ENCODE results near the gene APOBEC3B.
A peak's percentile ranks its signal among the peaks of the same experiment; 100 is the strongest.
"Not testable (repeated sequence)": the region's sequence is repeated elsewhere in the genome, so short reads cannot be mapped to it uniquely, and the experiment has no call there.

The APOBEC3B gene

GRCh38 chr22:38981992-38982927 lies at the start of gene APOBEC3B:
TSS of gene APOBEC3B (plus strand) at chr22:38982347. CDS start at chr22:38982454, 107 bp downstream.
- peak; percentile 28 to 39 for DNase-seq (ENCODE audit: low read depth in 2 of 2)

GRCh38 chr22:38935023-38935422 lies 47.1 kb upstream of the APOBEC3B start:
- no peak for DNase-seq (ENCODE audit: low read depth in 2 of 2)

- no peak for DNase-seq (ENCODE audit: low read depth in 2 of 2)
Observed at GRCh38 chr22:38935616-38936015, 46.5 kb upstream of the APOBEC3B start.

GRCh38 chr22:38936562-38936961 lies 45.6 kb upstream of the APOBEC3B start:
- DNase-seq (ENCODE audit: low read depth in 2 of 2) = no peak

- DNase-seq (ENCODE audit: low read depth in 2 of 2) = no peak
Observed at GRCh38 chr22:38937036-38937435, 45.1 kb upstream of the APOBEC3B start.

- DNase-seq (ENCODE audit: low read depth in 2 of 2) = no peak
Observed at GRCh38 chr22:38937541-38937940, 44.6 kb upstream of the APOBEC3B start.

GRCh38 chr22:38938221-38938620 lies 43.9 kb upstream of the APOBEC3B start:
- no peak for DNase-seq (ENCODE audit: low read depth in 2 of 2)

- DNase-seq (ENCODE audit: low read depth in 2 of 2) = no peak
Observed at GRCh38 chr22:38938925-38939324, 43.2 kb upstream of the APOBEC3B start.

- DNase-seq (ENCODE audit: low read depth in 2 of 2) = no peak
Observed at GRCh38 chr22:38940811-38941384, 41.2 kb upstream of the APOBEC3B start.

- DNase-seq (ENCODE audit: low read depth in 2 of 2) = peak; percentile 57 to 77
Observed at GRCh38 chr22:38941488-38941987, 40.6 kb upstream of the APOBEC3B start.

GRCh38 chr22:38942702-38943101 lies 39.4 kb upstream of the APOBEC3B start:
- no peak for DNase-seq (ENCODE audit: low read depth in 2 of 2)

GRCh38 chr22:38943201-38943600 lies 38.9 kb upstream of the APOBEC3B start:
- no peak for DNase-seq (ENCODE audit: low read depth in 2 of 2)

- DNase-seq (ENCODE audit: low read depth in 2 of 2) = no peak
Observed at GRCh38 chr22:38943882-38944281, 38.3 kb upstream of the APOBEC3B start.

GRCh38 chr22:38944653-38945052 lies 37.5 kb upstream of the APOBEC3B start:
- no peak for DNase-seq (ENCODE audit: low read depth in 2 of 2)

- not testable (repeated sequence) for DNase-seq (ENCODE audit: low read depth in 2 of 2)
Observed at GRCh38 chr22:38945706-38946338, 36.3 kb upstream of the APOBEC3B start.

- DNase-seq (ENCODE audit: low read depth in 2 of 2) = no peak
Observed at GRCh38 chr22:38946771-38947170, 35.4 kb upstream of the APOBEC3B start.

- peak in 1 of 2 donors; percentile 32 for DNase-seq (ENCODE audit: low read depth in 2 of 2)
Observed at GRCh38 chr22:38947321-38948140, 34.6 kb upstream of the APOBEC3B start.

- no peak for DNase-seq (ENCODE audit: low read depth in 2 of 2)
Observed at GRCh38 chr22:38948181-38948940, 33.8 kb upstream of the APOBEC3B start.

GRCh38 chr22:38949889-38950405 lies 32.2 kb upstream of the APOBEC3B start:
- DNase-seq (ENCODE audit: low read depth in 2 of 2) = no peak

- no peak for DNase-seq (ENCODE audit: low read depth in 2 of 2)
Observed at GRCh38 chr22:38950527-38951295, 31.4 kb upstream of the APOBEC3B start.

All from stimulated activated CD4-positive, alpha-beta T cell treated with anti-CD3 and anti-CD28 coated beads, Interleukin-4, amount 100 ng/mL, for 48 hours (primary cell).